Brain microvascular endothelial cell (primary cell): ENCODE measurements around the gene IGFBP7.

Source experiments
- DNase-seq: peaks from one replicate; pipeline ENCODE4 v3.0.0-alpha.2; 2020
- H3K27ac ChIP-seq: fragments of 250-450 bp; sonication (Bioruptor Pico); 2 replicates; pipeline ENCODE4 v1.5.1; 2020; ENCODE audit warnings: mild to moderate bottlenecking, moderate library complexity
- H3K27me3 ChIP-seq: fragments of 250-450 bp; sonication (Bioruptor Pico); replicated peaks from 2 replicates; pipeline ENCODE4 v1.5.1; 2020; ENCODE audit warnings: mild to moderate bottlenecking
- H3K36me3 ChIP-seq: fragments of 250-450 bp; sonication (Bioruptor Pico); replicated peaks from 2 replicates; pipeline ENCODE4 v1.5.1; 2020; ENCODE audit warnings: mild to moderate bottlenecking
- H3K4me3 ChIP-seq: 2 replicates; pipeline ENCODE4 v1.5.1; 2011; ENCODE audit warnings: low read depth, mild to moderate bottlenecking, control low read depth, low read length, moderate library complexity
- in situ Hi-C: cut with HindIII; loops from 2 replicates; pipeline ENCODE4 v1.10.0; 2017; ENCODE audit warnings: low sequenced_read_pairs, low pct_ligation_motif_present
- TF ChIP-seq, protein P1 (sequence below): IDR thresholded peaks from 2 replicates; pipeline ENCODE4 v1.5.1; 2011; ENCODE audit warnings: low read depth, mild to moderate bottlenecking, moderate library complexity, low read length, control low read depth, inconsistent platforms; ENCODE audit errors: missing control alignments

Gene IGFBP7

DNA sequence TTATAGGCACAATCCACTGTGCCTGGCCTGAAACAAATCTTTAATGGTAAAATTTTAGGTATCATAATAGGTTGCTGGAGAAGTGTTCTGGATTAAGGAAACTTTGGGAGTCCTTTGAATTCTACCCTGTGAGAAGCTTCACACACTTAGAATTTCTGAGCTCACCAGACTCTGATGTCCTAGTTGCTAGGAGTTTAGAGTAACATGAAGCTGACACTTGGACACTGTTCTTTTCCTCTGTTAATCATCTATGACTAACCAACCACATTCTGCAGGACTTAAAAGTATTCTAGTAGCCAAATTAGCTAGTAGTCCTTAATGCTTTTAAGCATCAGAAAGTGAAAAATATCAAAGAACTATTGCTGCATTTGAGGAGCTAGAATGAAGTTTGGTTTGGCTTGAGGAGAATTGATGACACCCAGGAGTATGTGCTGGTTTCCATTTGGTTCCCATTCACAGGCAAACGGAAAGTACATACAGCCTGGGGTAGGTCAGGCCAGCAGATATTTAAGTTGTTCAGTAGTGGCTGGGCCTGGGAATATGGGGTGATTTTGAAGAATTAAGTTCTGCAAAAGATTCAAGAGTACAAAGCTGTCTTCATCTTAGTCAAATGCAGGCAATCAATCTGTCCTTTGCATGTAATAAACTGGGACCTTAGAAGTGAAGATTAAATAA, 38.8 kb upstream of the IGFBP7 start:
- peak overlapping the region; percentile 83 for H3K27ac ChIP-seq
- peak; percentile 78 for DNase-seq
- TF ChIP-seq, protein P1, sequence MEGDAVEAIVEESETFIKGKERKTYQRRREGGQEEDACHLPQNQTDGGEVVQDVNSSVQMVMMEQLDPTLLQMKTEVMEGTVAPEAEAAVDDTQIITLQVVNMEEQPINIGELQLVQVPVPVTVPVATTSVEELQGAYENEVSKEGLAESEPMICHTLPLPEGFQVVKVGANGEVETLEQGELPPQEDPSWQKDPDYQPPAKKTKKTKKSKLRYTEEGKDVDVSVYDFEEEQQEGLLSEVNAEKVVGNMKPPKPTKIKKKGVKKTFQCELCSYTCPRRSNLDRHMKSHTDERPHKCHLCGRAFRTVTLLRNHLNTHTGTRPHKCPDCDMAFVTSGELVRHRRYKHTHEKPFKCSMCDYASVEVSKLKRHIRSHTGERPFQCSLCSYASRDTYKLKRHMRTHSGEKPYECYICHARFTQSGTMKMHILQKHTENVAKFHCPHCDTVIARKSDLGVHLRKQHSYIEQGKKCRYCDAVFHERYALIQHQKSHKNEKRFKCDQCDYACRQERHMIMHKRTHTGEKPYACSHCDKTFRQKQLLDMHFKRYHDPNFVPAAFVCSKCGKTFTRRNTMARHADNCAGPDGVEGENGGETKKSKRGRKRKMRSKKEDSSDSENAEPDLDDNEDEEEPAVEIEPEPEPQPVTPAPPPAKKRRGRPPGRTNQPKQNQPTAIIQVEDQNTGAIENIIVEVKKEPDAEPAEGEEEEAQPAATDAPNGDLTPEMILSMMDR: no peak
- H3K4me3 ChIP-seq: no peak overlapping the region
- in situ Hi-C loops: no loop called here
- no peaks in the 10 kb centered on the region for H3K36me3 ChIP-seq
- no peaks in the 10 kb centered on the region for H3K27me3 ChIP-seq

DNA sequence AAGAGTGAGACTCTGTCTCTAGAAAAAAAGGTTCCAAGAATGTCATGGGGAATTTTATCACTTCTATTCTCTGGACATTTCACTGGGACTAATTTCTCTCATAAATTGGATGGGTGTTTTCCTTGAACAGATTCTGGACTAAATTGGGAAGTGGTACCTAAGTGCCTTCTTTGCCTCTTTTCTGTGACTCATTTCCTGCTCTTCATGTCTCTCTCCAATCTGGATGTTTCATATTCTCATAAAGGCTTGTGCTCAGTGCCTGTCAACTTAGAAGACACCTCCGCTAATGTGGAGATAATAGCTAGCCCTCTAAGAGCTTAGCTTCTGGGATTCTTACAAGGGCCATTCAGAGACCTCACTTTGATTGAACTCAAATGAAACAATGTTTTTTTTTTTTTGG, 38.0 kb upstream of the IGFBP7 start:
- no peak overlapping the region for H3K4me3 ChIP-seq
- no peaks in the 10 kb centered on the region for H3K27me3 ChIP-seq
- in situ Hi-C loops: no loop called here
- peak overlapping the region; percentile 83 for H3K27ac ChIP-seq
- TF ChIP-seq, protein P1: no peak
- H3K36me3 ChIP-seq: no peaks in the 10 kb centered on the region
- no peak for DNase-seq

DNA sequence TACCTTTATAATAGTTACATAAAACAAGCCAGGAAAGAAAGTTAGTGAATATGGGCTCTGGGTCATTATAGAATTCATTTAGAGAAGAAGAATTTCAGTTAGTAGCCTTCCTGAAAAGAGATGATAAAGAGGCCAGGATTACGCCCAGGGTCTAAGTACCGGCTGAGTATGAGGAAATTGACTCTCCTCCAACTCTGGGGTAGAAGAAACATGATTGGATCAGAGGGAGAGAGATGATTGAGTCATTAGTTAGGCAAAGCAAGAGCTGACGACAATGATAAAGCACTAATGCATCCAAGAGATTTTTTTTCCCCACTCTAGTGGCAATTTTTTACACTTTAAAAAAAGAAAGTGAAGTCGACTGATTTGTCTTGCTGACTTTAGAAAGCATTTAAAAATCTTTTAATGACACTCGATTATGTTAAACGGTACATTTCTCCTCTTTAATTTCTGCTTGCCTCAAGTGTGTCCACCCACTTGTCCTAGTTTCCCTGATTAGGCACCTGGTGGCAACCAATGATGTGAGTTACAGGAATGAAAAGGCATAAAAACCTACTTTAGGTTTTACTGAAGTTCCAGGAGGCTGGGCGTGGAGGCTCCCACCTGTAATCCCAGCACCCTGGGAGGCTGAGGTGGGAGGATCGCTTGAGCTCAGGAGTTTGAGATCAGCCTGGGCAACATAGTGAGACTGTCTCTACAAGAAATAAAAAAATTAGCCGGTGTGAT, 37.3 kb upstream of the IGFBP7 start:
- Histone ChIP-seq H3K36me3 (no peaks in the 10 kb centered on the region), H3K27me3 (no peaks in the 10 kb centered on the region), H3K4me3 (no peak overlapping the region), H3K27ac (peak overlapping the region; percentile 83)
- peak; percentile 77 for DNase-seq
- in situ Hi-C loops: no loop called here
- TF ChIP-seq, protein P1: no peak

DNA sequence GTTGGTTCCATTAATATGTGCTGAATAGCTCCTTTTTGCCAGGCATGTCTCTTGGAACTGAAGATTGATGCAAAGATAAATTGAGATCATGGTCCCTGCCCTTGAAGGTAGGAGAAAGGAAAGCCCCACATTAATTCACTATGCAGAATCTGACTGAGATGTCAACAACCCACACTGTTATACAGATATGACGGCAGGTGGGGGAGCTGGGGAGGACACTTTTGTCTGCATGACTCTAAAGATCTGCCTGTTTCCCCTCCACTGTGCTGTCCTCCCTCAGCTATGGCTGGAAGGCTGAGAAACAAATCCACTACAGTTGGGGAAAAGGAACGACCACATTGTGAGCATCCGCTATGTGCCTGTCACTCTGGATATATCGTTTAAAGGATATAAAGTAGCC, 36.3 kb upstream of the IGFBP7 start:
- TF ChIP-seq, protein P1: no peak
- Histone ChIP-seq H3K27ac (no peak overlapping the region), H3K36me3 (no peaks in the 10 kb centered on the region), H3K4me3 (no peak overlapping the region), H3K27me3 (no peaks in the 10 kb centered on the region)
- in situ Hi-C loops: no loop called here
- no peak for DNase-seq

DNA sequence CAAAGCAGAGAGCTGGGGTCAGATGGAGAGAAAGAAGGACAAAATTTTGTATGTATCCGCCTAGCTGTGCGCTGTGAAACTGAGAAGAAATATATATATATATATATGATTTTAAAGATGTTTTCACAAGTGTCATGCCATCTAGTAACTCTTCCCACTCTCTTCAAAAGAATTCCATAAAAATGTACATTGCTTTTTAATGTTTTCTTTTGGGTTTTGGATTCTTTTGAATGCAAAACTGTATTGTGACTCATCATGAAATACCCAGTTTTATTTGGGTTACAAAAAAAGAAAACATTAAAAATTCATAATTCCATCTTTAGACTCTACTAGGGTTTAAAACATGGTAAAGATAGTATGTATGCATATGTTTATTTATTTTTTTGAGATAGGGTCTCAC, 34.3 kb upstream of the IGFBP7 start:
- in situ Hi-C loops: no loop called here
- DNase-seq: no peak
- Histone ChIP-seq H3K36me3 (no peaks in the 10 kb centered on the region), H3K27ac (no peak overlapping the region), H3K27me3 (no peaks in the 10 kb centered on the region), H3K4me3 (no peak overlapping the region)
- TF ChIP-seq, protein P1: no peak
